Bronchial epithelial cell (primary cell): Measurements from ENCODE around the gene MTHFS. TPM values are rescaled to one million over a fixed set of nuclear protein-coding genes. Genes with fewer than 3 reads are reported as not detected.

Source experiments
- DNase-seq: peaks from one replicate; pipeline ENCODE4 v3.0.0-alpha.2; 2010; ENCODE audit warnings: low read depth
- FAIRE-seq: peaks from 2 replicates; lab custom pipeline; 2011; peaks lifted over from hg19 to GRCh38; lab: Jason Lieb, UNC
- H3K27me3 ChIP-seq: 2 replicates; pipeline ENCODE4 v1.5.1; 2011; ENCODE audit warnings: low read length; ENCODE audit not compliant: control insufficient read depth, insufficient read depth
- H3K36me3 ChIP-seq: 2 replicates; pipeline ENCODE4 v1.5.1; 2011; ENCODE audit warnings: low read length; ENCODE audit not compliant: control insufficient read depth, insufficient read depth
- H3K4me3 ChIP-seq: 2 replicates; pipeline ENCODE4 v1.5.1; 2011; ENCODE audit warnings: mild to moderate bottlenecking, low read depth, low read length, control low read depth
- CTCF ChIP-seq: IDR thresholded peaks from 2 replicates; pipeline ENCODE4 v1.5.1; 2011; ENCODE audit warnings: mild to moderate bottlenecking, moderate library complexity, low read length, control low read depth, inconsistent platforms; ENCODE audit not compliant: insufficient read depth, severe bottlenecking
- total RNA-seq: library from RNA; depleted of rRNA; stranded (reverse); fragments of >200 nt; gene quantifications from 2 replicates; pipeline ENCODE4 v1.2.1, GENCODE V29; 2014

Gene MTHFS
- total RNA-seq, 1 donor from 2014 or later = 33.4 TPM

GRCh38 chr15:79898369-79898768, 1.6 kb upstream of the MTHFS start:
- no peak for FAIRE-seq
- Histone ChIP-seq H3K27me3 (no peaks in the 10 kb centered on the region), H3K36me3 (no peaks in the 10 kb centered on the region), H3K4me3 (no peak overlapping the region)
- TF ChIP-seq CTCF = no peak
- no peak for DNase-seq

- H3K36me3 ChIP-seq = no peaks in the 10 kb centered on the region
- no peak for TF ChIP-seq CTCF
- DNase-seq = no peak
- H3K27me3 ChIP-seq = no peaks in the 10 kb centered on the region
- H3K4me3 ChIP-seq = peak overlapping the region; percentile 80
- no peak for FAIRE-seq
These were observed 893 bp upstream of the MTHFS start for GRCh38 chr15:79897701-79898113.

GRCh38 chr15:79897380-79897678, 515 bp upstream of the MTHFS start:
- TF ChIP-seq CTCF = no peak
- DNase-seq = peak; percentile 35
- no peak for FAIRE-seq
- H3K36me3 ChIP-seq = no peaks in the 10 kb centered on the region
- H3K4me3 ChIP-seq = peak overlapping the region; percentile 80
- H3K27me3 ChIP-seq = no peaks in the 10 kb centered on the region

- DNase-seq (no peak), FAIRE-seq (no peak)
- Histone ChIP-seq H3K36me3 (no peaks in the 10 kb centered on the region), H3K4me3 (peak overlapping the region; percentile 80), H3K27me3 (no peaks in the 10 kb centered on the region)
- TF ChIP-seq CTCF = no peak
These were observed 632 bp downstream of the MTHFS start for GRCh38 chr15:79896131-79896633.

GRCh38 chr15:79887054-79887930, 9.5 kb downstream of the MTHFS start:
- Histone ChIP-seq H3K4me3 (no peak overlapping the region), H3K27me3 (no peaks in the 10 kb centered on the region), H3K36me3 (peaks cover 5% of the 10 kb centered on the region)
- DNase-seq (no peak), FAIRE-seq (no peak)
- no peak for TF ChIP-seq CTCF
